SW480 (cell line): ENCODE data around the gene TTC38.
"Not testable (repeated sequence)": the region's sequence is repeated elsewhere in the genome, so short reads cannot be mapped to it uniquely, and the experiment has no call there.

Experiments
- DNase-seq: peaks from one replicate; pipeline ENCODE4 v3.0.0-alpha.2; 2016; ENCODE audit warnings: low spot score

Gene TTC38

DNA sequence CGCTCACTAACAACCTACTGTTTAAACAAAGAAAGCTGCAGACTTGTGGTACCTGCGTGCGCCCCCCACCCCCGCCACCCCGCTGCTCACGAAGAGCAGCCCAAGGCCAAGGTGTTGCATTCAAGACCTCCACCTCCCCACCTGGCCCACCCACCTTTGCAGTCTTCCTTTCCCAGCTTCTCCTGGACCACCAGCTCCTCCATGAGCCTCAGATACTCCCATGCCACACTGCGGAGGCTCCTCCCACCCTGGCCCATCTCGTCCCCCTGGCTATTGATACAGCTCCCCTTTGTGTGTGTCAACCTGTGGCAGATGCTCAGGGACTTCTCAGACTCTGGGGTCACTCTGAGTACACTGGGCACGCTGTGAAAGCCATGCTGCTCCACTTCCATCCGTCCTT, 21.6 kb upstream of the TTC38 start:
- DNase-seq, result no peak

DNA sequence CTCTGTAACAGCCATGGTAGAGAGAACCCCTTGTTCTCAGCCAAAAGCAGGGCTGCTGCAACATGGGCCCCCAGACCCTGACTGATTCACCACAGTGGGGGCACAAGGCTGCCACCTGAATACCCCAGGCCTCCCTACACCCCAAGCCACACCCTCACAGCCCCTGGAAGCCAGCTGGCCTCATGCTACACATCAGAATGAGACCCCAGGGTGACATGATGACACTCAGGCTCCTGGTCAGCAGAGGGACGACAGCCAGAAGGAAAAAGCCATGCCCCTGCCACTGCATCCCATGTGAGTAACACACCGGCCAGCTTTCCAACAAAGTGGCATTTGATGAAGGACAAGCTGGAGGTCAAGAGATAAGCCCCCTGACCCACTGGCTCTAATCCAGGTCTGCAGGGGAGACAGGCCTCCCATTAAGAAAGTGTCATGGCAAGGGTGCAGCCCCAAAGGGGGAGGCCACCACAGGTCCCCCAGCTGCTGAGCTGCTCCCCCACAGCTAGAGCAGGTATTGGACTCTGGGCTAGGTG, 20.3 kb upstream of the TTC38 start:
- no peak for DNase-seq

DNA sequence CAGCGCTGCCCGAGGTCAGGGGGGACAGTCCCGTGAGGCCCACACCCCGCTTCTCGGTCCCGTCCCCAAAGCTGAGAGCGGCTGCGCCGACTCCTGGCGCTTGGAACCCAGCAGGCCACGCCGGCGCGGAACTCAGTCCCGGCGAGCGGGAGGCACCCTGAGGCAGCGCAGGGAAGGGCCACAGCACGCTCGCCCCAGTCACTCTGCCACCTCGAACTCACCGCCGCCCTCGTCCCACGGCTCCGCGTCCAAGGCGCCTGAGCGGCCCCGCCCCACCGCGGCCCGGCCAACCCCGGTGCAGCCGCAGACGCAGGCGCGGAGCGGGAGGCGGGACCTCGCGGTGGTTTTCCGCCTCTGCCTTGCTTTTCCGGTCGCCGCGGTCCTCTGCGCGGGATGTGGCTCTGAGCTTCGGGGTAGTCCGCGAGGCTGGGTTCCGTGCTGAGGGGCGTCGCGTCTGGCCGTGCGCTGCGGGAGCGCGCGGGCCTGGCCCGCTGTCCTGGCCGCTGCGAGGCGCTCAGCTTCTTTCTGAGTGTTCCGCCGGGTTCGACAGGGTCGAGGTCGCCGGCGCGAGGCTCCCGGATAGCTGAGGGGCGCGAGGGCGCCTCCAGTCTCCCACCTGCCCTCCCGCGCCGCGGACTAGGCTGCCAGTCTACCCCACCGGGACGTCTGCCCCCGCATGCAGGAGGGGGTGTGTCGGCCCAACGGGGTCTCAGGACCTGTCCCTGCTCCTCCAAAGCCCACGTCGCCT, 17.6 kb upstream of the TTC38 start, which contains the start of gene CDPF1:
Gene CDPF1 (minus strand): TSS at position 259 of the 748 bp plus-strand sequence. CDS start 2,009 bp downstream, outside the sequence.
- peak; percentile 80 for DNase-seq

DNA sequence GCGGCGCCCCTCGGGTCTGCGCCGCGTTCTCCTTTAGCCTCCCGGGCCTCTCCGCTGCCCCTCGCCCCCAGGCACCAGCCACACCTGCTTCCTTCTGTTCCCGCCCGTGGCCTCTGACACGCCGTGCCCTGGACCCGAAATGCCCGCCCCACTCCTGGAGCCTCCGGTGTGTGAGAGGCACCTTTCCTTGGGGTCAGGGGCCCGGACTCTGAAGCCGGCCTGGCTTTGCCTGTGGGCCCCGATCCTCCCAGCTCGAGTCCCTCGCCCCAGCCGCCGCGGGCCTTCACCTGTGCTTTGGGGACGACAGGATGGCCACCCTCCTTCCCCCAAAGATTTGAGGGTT, 17.1 kb upstream of the TTC38 start:
- no peak for DNase-seq

DNA sequence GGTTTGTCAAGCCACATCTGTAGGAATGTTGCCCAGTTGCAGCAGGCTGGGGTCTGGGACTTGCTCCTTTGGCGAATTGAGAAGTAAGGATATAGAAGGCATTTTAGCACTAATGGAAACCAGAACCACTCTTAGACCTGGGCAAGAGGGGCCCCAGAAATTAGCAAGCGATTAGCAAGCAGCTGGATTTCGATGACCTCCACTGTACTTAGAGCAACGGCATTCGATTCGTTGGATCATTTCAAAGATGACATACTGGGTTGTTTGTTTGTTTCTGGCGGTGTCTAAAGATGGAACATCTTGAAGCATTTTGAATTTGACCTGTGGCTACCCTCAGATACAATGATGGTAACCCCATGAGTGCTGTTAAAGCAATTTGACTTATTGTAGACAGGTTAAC, 16.5 kb upstream of the TTC38 start:
- DNase-seq, result no peak

DNA sequence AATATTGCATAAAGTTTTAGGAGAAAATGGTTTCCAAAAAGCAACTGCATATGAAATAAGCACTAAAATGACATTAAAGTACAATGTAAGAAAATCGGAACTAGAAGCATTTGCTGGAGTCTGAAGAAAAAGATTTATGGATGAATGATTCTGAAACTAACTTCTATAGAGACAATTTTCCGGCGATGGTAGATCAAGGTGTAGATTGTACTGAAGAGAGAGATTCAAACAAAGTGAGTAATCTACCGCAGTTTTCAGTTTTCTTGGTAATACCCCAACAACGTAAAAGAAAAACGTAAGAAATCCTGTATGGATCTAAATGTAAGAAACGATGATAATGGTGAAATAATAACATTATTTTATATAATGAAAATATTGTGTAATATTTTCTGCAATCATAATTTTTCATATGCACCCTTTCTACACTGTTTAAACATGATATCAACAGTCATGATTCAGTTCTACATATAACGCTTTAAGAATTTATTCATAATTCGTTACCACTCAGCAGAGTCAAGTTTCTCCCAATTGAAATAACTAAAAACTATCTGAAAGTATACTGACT, 15.9 kb upstream of the TTC38 start:
- DNase-seq, result no peak

DNA sequence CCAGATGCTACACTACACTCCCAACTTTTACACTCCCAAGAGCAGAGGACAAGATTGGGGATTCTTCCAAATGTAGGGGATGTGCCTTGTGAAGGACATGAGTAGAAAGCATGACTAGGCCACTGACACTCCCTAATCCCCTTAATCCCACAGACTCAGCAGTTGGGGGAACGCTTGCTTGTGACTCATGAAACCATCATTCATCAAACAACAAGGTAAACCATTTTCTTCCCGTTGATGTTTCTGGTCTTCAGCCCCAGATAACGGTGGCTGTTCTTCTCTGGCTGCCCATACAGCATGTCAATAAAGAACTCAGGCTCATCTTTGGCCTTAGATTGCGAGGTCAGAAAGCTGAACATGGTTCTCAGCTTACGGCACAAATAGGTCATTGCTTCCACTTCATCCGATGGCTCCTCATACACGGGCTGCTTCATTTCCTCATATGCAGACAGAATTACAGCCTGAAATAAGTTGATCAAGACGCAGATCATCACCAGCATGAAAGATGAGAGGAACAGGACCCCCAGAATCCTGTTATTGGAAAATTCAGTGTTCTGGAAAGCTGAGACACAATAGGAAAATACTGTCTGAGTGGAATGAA, 11.3 kb upstream of the TTC38 start:
- no peak for DNase-seq

DNA sequence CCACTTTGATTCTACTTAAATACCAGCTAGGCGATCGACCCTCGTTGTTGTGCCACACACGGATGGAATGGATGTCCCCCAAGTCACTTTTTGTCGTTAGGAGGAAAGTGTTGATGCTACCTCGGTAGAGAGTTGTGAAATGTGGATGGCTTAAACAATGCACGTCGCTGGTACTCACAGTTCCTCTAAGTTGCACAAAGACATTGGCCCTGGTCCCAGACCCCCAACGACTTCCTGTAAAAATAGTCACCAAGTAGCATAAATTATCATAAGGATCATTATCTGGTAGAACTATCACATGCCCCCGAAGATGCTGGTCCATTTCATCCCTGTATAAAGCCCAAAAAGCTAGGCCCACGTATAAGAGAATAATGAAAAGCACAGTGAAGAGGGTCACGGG, 8.4 kb upstream of the TTC38 start:
- DNase-seq, result no peak

DNA sequence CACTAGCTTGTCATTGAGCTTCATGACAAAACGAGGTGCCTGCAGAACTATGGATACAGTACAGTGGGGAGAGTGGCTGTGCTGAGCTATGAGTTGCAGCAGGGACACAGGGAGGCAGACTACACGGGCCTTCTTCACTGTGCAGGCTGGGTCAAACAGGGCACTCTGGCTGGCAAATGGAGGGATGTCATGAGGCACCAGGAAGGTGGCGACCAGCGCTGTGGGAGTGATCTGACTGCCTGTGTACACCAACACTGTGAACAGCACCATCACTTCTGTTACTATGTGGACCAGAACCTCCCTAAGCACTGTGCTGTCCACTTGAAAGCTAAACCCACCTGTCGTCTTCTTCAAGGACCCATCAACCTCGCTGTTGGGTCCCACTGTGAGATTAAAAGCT, 7.8 kb upstream of the TTC38 start:
- DNase-seq, result no peak

DNA sequence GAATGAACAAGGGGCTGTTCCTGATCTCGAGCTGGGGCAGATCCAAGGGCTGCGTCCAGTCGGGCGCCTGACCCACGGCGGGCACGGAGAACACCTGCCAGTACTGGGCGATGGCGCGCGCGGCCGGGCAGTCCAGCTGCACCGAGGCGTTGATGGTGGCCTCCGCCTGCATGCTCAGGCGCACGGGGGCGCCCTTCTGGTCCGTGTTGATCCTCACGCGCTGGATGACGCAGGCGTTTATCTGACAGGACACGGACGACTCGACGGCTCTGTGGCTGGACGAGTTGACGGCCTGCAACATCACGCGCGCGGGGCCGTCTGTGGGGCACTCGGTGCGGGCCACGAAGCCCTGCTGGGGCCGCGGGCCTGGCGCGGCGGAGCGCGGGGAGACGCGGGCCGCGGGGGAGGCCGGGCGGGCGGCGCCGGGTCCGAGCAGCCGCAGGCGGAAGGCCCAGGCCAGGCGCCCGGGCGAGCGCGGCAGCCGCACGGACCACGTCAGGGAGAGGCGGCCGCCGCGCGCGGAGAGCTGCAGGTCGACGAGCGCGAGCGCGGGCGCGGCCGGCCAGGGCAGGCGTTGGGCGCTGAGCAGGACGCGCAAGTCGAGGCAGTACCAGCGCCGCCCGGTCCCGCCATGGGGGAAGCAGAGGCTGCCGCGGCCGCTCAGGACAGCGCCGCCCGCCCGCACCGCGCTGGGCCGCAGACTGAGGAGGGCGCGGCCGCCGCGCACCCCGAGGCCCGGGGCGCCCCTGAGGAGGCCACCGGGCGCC, 5.2 kb upstream of the TTC38 start:
- DNase-seq, result no peak

DNA sequence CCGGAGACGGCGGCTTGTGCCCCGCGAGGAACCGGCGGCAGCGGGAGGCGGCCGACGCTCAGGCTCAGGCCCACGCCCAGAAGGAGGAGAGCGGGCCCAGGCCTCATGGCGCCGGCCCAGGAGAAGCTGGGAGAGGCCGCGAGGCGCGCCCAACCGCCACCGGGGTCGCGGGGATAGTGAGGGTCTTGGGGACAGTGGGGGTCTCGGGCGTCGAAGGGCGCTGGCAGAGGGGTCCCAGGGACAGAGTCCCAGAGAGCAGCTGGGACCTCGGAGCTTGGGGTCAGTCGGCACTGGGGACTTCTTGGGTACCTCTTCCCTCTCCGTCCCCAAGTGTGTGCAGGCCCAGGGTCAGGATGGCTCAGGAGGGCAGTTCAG, 4.6 kb upstream of the TTC38 start, which contains the start of gene PKDREJ:
Gene PKDREJ (minus strand): TSS at position 128 of the 375 bp plus-strand sequence. CDS start 21 bp downstream, at position 107.
- no peak for DNase-seq

DNA sequence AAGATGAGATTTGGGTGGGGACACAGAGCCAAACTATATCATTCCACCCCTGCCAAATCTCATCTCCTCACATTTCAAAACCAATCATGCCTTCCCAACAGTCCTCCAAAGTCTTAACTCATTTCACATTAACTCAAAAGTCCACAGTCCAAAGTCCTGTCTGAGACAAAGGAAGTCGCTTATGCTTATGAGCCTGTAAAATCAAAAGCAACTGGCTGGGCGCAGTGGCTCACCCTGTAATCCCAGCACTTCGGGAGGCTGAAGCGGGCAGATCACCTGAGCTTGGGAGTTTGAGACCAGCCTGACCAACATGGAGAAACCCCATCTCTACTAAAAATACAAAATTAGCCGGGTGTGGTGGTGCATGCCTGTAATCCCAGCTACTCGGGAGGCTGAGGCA, 3.3 kb upstream of the TTC38 start:
- not testable (repeated sequence) for DNase-seq

DNA sequence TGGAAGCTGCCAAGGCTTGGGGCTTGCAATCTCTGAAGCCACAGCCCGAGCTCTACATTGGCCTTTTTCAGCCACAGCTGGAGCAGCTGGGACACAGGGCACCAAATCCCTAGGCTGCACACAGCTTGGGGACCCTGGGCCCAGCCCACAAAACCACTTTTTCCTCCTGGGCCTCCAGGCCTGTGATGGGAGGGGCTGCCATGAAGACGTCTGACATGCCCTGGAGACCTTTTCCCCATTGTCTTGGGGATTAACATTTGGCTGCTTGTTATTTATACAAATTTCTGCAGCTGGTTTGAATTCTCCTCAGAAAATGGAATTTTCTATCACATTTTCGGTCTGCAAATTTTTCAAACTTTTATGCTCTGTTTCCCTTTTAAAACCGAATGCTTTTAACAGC, 2.2 kb upstream of the TTC38 start:
- DNase-seq, result not testable (repeated sequence)

DNA sequence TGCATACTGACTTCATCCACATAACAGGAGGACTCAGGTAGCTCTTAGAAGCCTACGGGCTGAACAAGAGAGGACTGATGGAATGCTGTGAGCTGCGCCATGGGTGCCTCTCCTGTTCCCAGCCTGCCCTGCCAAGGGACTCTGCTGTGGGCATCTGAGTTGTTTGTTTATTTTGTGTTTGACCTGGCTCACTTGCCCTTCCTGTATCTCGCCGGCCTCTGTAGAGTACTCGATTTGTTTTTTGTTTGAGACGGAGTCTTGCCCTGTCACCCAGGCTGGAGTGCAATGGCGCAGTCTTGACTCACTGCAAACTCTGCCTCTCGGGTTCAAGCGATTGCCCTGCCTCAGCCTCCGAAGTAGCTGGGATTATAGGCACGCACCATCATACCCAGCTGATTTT, 1.8 kb downstream of the TTC38 start:
- no peak for DNase-seq

DNA sequence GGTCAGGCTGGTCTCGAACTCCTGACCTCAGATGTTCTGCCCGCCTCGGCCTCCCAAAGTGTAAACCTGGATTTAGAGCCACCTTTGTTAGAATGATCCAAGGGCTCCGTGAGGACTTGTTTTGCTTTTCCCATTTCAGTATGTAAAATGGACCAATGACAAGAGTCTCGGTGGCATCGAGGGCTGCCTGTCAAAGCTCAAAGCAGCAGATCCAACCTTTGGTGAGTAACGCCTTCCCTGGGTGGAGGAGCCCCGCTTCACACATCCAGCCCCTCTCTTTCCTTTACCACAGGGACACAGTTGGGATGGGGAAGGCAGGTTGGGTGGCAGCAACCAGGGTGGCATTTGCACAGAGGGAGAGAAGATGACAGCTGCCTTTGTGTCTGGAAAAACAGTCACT, 4.4 kb downstream of the TTC38 start:
- DNase-seq, result no peak

DNA sequence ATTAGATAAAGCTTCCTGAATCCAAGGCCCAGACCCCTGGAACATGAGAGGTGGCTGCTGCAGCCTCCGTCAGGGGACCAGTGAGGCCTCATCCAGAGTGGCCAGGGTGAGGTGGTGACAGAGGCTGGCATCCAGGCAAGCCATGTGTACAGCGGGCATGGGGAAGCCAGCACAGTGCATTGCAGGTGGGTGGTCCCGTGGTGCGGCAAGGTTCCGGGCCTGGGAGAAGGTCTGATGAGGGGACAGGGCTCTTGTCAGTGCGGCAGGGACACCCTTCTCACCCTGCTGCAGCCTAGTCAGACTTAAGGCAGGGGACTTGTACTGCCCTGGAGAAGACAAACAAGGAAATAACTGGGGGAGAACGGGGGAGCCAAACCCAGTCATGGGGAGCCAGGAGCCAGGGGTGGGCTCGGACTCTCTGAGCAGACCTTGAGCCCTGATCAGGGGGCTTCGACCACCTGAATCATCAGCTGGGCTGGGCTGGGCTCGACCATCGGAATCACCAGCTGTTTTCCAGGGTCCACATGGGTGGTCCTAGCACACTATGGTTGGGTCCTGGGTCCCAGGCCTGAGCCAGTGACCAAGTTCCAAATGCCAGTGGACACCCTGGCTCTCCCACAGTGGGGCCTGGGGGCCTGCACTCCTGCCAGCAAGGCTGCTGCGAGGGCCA, 5.1 kb downstream of the TTC38 start:
- DNase-seq, result no peak

DNA sequence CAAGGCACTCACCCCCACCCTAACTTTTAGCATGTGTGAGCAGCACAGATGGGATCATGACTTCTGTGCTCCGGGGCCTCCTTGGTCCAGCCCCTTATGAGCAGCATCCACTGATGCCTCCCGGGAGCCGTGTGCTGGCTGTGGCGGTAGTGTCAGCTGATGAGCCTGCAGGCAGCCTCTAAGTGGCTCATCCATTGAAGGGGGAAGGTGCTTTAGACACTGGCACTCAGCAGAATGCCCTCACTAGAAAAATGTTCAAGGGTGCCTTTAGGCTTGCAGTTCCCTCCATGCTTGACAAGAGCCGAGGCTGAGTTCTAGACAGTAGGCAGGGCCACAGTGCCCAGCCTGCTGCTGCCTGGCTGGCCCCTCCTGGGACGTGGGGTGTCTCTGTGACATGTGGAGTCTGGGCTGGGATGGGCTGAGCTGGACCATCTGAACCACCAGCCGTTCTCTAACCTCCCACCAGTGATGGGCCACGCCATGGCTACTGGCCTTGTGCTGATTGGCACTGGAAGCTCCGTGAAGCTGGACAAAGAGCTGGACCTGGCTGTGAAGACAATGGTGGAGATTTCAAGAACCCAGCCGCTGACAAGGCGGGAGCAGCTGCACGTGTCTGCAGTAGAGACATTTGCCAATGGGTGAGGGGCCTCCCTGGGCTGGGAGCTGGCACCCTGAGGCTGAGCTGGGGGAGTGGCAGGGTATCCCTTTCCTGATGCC, 5.8 kb downstream of the TTC38 start:
- no peak for DNase-seq

DNA sequence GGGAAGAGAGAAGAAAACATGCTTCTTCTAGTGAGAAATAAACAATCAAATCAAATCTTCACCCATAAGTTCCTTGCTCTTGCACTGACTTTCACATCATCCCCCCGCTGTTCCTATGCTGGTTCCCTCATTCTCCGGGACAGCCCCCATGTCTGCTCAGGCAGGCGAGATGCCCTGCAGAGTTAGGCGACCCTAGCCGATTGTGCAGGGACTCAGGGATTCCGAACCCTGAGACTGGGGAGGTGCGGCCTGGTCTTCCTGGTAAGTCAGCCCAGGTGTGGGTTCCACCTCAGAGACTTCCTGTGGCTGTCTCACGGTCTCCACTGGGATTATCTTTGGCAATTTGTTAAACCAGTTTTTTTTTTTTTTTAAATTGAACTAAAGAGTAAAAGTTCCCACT, 6.6 kb downstream of the TTC38 start:
- no peak for DNase-seq

DNA sequence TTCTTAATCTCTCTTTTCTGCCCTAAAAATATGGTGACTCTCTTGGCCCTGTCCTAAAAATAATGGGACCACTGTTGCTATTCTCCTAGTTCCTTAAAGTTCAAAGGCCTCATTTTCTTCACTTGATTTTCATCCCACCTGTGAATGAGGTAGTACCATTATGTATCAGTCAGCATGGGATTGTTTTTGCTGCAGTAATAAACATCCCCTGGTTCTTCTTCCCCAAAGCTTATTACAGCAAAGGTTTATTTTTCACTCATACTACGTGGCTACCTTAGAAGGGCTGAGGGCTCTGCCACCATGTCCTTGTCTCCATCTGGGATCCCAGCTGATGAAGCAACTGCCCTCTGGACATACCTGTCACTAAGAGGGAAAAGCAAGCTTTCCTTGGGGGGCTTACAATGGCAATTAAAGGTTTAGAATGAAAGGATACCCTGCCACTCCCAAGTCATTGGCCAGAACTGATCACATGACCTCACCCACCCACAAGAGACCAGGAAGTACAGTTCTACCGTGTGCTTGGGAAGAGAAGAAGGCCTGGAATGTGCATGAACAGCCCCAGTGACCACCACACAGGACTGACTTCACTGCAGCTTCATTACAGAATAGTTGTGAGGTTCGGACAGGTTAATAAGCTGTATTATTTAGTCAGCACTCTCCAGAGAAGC, 7.8 kb downstream of the TTC38 start:
- no peak for DNase-seq

DNA sequence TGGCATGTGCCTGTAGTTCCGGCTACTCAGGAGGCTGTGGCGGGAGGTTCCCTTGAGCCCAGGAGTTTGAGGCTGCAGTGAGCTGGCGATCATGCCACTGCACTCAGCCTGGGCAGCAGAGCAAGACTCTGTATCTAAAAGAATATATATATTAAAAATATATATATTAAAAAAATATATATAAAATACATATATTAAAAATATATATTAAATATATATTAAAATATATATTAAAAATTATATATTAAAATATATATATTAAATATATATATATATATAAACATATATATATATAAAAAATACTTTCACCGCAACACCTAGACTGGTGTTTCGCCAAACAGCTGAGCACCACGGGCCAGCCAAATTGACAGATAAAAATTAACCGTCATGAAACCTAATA, 8.8 kb downstream of the TTC38 start:
- no peak for DNase-seq
